GM23338 (cell line): ENCODE data around the gene APBB1IP. TPM values are rescaled to one million over a fixed set of nuclear protein-coding genes. Genes with fewer than 3 reads are reported as not detected.

Experiments
- ATAC-seq: fragments of 200-7000 bp; cut with Tn5 transposase; 3 replicates; pipeline ENCODE4 v1.9.1; 2020
- DNase-seq: peaks from one replicate; pipeline ENCODE4 v3.0.0-alpha.2; 2015; ENCODE audit warnings: low spot score
- H2AFZ ChIP-seq: fragments of 200-600 bp; sonication (generic); 2 replicates; pipeline ENCODE4 v1.8.0; 2016; ENCODE audit warnings: antibody characterized with exemption, mild to moderate bottlenecking, moderate library complexity
- H3F3A ChIP-seq: fragments of 200-600 bp; sonication (generic); replicated peaks from 2 replicates; pipeline ENCODE4 v1.8.0; 2017; ENCODE audit warnings: antibody characterized with exemption, mixed run types, low read depth
- H3K27ac ChIP-seq: fragments of 200-600 bp; sonication (generic); 2 replicates; pipeline ENCODE4 v1.6.1; 2016; ENCODE audit warnings: low read depth
- H3K27me3 ChIP-seq: fragments of 200-600 bp; sonication (generic); 2 replicates; pipeline ENCODE4 v1.8.0; 2016; ENCODE audit warnings: mild to moderate bottlenecking, mixed run types, moderate library complexity; ENCODE audit not compliant: insufficient read depth
- H3K36me3 ChIP-seq: fragments of 200-600 bp; sonication (generic); 2 replicates; pipeline ENCODE4 v1.8.0; 2016; ENCODE audit warnings: mild to moderate bottlenecking; ENCODE audit not compliant: insufficient read depth
- H3K4me1 ChIP-seq: fragments of 200-600 bp; sonication (generic); 2 replicates; pipeline ENCODE4 v1.8.0; 2016; ENCODE audit warnings: mild to moderate bottlenecking, moderate library complexity; ENCODE audit not compliant: insufficient read depth
- H3K4me2 ChIP-seq: fragments of 200-600 bp; sonication (generic); 2 replicates; pipeline ENCODE4 v1.7.1; 2017; ENCODE audit warnings: mixed run types
- H3K4me3 ChIP-seq: fragments of 200-600 bp; sonication (generic); 2 replicates; pipeline ENCODE4 v1.6.1; 2016; ENCODE audit warnings: mixed run types
- H3K79me2 ChIP-seq: fragments of 200-600 bp; sonication (generic); replicated peaks from 2 replicates; pipeline ENCODE4 v1.8.0; 2017; ENCODE audit warnings: mild to moderate bottlenecking; ENCODE audit not compliant: insufficient read depth
- H3K9me2 ChIP-seq: fragments of 200-600 bp; sonication (generic); 2 replicates; pipeline ENCODE4 v1.8.0; 2017; ENCODE audit not compliant: insufficient read depth
- H4K20me1 ChIP-seq: fragments of 200-600 bp; sonication (generic); replicated peaks from 2 replicates; pipeline ENCODE4 v1.8.0; 2017; ENCODE audit warnings: mild to moderate bottlenecking; ENCODE audit not compliant: insufficient read depth
- H3K27ac Mint-ChIP-seq: 2 replicates; pipeline ENCODE4 v1.8.0; 2020; ENCODE audit warnings: inconsistent platforms, mild to moderate bottlenecking, moderate library complexity, mixed read lengths
- H3K27me3 Mint-ChIP-seq: 3 replicates; pipeline ENCODE4 v1.8.0; 2022; ENCODE audit warnings: low read depth, mild to moderate bottlenecking, moderate library complexity, mixed read lengths, inconsistent platforms; ENCODE audit not compliant: insufficient read depth, poor library complexity
- H3K36me3 Mint-ChIP-seq: 3 replicates; pipeline ENCODE4 v1.8.0; 2021; ENCODE audit warnings: low read depth, mild to moderate bottlenecking, inconsistent platforms, moderate library complexity, mixed read lengths
- H3K4me1 Mint-ChIP-seq: 3 replicates; pipeline ENCODE4 v1.8.0; 2020; ENCODE audit warnings: mild to moderate bottlenecking, inconsistent platforms, mixed read lengths
- H3K4me3 Mint-ChIP-seq: 3 replicates; pipeline ENCODE4 v1.8.0; 2021; ENCODE audit warnings: moderate library complexity, mild to moderate bottlenecking, inconsistent platforms, mixed read lengths
- H3K9me3 Mint-ChIP-seq: 3 replicates; pipeline ENCODE4 v1.8.0; 2020; ENCODE audit warnings: moderate library complexity, mild to moderate bottlenecking, inconsistent platforms, mixed read lengths
- CREB1 ChIP-seq: fragments of 250-450 bp; sonication (Bioruptor Pico); IDR thresholded peaks from 2 replicates; pipeline ENCODE4 v1.5.0; 2020; ENCODE audit warnings: low read depth, mild to moderate bottlenecking, moderate library complexity
- CTCF ChIP-seq, 2 experiments: fragments of 200-600 bp in 1 of 2; sonication (generic) in 1 of 2; conservative IDR thresholded peaks; 2 replicates each; pipeline versions ENCODE4 v1.5.1 to v1.6.1; 2016 to 2017; ENCODE audit warnings: antibody characterized with exemption in 2 of 2, low read depth in 2 of 2, mild to moderate bottlenecking in 2 of 2, moderate library complexity in 1 of 2
- ETS1 ChIP-seq: IDR thresholded peaks from 2 replicates; pipeline ENCODE4 v1.6.1; 2016; ENCODE audit warnings: antibody characterized with exemption
- EZH2 ChIP-seq: fragments of 200-600 bp; sonication (generic); IDR thresholded peaks from one replicate; pipeline ENCODE4 v1.8.0; 2017; ENCODE audit warnings: antibody characterized with exemption, mild to moderate bottlenecking, low read depth; ENCODE audit not compliant: unreplicated experiment
- EZH2phosphoT487 ChIP-seq: fragments of 200-600 bp; sonication (generic); IDR thresholded peaks from one replicate; pipeline ENCODE4 v1.8.1; 2018; ENCODE audit warnings: antibody characterized with exemption; ENCODE audit not compliant: unreplicated experiment
- JUNB ChIP-seq: IDR thresholded peaks from one replicate; pipeline ENCODE4 v1.6.1; 2016; ENCODE audit warnings: antibody characterized with exemption; ENCODE audit not compliant: unreplicated experiment
- NANOG ChIP-seq: IDR thresholded peaks from 2 replicates; pipeline ENCODE4 v1.6.1; 2016; ENCODE audit warnings: antibody characterized with exemption, borderline replicate concordance
- POLR2AphosphoS5 ChIP-seq: IDR thresholded peaks from 2 replicates; pipeline ENCODE4 v1.6.1; 2016; ENCODE audit warnings: antibody characterized with exemption, low read depth
- STAT1 ChIP-seq: IDR thresholded peaks from one replicate; pipeline ENCODE4 v1.6.1; 2016; ENCODE audit warnings: antibody characterized with exemption; ENCODE audit not compliant: unreplicated experiment
- ZNF114 ChIP-seq: fragments of 250-450 bp; sonication (Bioruptor Pico); IDR thresholded peaks from 2 replicates; pipeline ENCODE4 v1.5.0; 2020; ENCODE audit warnings: mild to moderate bottlenecking, moderate library complexity
- ZNF331 ChIP-seq: fragments of 250-450 bp; sonication (Bioruptor Pico); IDR thresholded peaks from 2 replicates; pipeline ENCODE4 v1.5.0; 2020; ENCODE audit warnings: low read depth, mild to moderate bottlenecking, moderate library complexity
- polyA plus RNA-seq: library from polyadenylated mRNA; unstranded; fragments of >200 nt; fragmentation: Nextera tagmentation; extraction: Ambion mirVana; gene quantifications from 2 replicates; pipeline ENCODE4 v1.2.1, GENCODE V29; 2016
- total RNA-seq: library from RNA; depleted of rRNA; stranded (reverse); fragments of >200 nt; shearing (Covaris generic); gene quantifications from 2 replicates; pipeline ENCODE4 v1.2.3, GENCODE V29; 2014
- TF ChIP-seq, protein P1 (sequence below): IDR thresholded peaks from one replicate; pipeline ENCODE4 v1.6.1; 2018; ENCODE audit warnings: antibody characterized with exemption; ENCODE audit not compliant: unreplicated experiment
- TF ChIP-seq, protein P2 (sequence below): fragments of 250-450 bp; sonication (Bioruptor Pico); IDR thresholded peaks from 2 replicates; pipeline ENCODE4 v1.5.0; 2020; ENCODE audit warnings: mild to moderate bottlenecking, moderate library complexity

APBB1IP gene
- total and polyA plus RNA-seq, 2 experiments from 2014 or later: 0.14 to 0.16 TPM

DNA sequence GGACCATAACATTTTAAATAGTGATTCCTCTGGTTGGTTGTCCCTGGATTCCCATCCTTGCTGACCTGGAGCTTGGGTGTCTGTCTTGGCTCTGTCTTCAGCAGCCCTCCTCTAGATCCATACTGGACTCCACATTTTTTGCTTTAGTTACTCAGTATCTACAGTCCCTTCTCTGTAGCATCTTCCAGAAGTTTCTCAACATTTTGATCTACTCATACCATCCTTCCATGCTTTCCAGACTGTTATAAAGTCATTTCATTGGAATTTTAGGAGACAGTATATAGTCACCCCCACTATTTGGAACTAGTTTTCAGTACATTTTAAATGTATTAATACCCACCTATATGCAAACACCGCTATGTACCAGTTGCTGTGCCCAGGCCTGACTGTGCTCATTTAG lies 25.8 kb downstream of the APBB1IP start (continued):
- no peak for TF ChIP-seq CREB1
- no peak for TF ChIP-seq EZH2phosphoT487
- TF ChIP-seq, protein P1, sequence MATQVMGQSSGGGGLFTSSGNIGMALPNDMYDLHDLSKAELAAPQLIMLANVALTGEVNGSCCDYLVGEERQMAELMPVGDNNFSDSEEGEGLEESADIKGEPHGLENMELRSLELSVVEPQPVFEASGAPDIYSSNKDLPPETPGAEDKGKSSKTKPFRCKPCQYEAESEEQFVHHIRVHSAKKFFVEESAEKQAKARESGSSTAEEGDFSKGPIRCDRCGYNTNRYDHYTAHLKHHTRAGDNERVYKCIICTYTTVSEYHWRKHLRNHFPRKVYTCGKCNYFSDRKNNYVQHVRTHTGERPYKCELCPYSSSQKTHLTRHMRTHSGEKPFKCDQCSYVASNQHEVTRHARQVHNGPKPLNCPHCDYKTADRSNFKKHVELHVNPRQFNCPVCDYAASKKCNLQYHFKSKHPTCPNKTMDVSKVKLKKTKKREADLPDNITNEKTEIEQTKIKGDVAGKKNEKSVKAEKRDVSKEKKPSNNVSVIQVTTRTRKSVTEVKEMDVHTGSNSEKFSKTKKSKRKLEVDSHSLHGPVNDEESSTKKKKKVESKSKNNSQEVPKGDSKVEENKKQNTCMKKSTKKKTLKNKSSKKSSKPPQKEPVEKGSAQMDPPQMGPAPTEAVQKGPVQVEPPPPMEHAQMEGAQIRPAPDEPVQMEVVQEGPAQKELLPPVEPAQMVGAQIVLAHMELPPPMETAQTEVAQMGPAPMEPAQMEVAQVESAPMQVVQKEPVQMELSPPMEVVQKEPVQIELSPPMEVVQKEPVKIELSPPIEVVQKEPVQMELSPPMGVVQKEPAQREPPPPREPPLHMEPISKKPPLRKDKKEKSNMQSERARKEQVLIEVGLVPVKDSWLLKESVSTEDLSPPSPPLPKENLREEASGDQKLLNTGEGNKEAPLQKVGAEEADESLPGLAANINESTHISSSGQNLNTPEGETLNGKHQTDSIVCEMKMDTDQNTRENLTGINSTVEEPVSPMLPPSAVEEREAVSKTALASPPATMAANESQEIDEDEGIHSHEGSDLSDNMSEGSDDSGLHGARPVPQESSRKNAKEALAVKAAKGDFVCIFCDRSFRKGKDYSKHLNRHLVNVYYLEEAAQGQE: no peak
- TF ChIP-seq POLR2AphosphoS5: no peak
- TF ChIP-seq ZNF114 (CRISPR knock-in tag): no peak
- no peak for TF ChIP-seq CTCF (conservative IDR thresholded peaks at IDR 0.05; ENCODE audit: low read depth in 2 of 2)
- TF ChIP-seq NANOG: no peak
- no peak for TF ChIP-seq ZNF331 (CRISPR knock-in tag)

DNA sequence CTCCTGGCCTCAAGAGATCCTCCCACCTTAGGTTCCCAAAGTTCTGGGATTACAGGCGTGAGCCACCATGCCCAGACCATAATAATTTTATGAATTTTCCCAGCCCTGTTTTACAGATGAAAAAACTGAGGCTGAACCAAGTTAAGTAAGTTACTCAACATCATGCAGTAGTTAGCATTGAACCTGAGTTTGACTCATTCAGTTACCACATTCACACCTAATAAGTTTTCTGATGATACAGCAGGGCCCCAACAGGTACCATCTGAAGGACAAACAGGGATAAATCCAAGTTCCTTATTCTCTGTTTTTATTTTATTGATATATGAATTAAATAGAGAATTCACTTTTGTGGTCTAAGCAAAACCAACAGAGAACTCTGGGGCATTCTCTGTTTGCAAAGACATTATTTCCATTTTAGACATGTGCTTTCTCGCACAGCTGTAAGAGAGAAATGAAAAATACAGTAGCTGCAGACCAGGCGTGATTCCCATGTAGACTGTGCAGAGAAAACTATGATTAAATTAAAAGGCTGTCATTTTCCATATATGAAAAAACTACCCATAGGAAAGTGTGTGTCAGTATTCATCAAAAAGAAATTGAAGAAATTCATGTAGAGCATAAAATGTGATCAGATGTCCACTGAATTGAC lies 26.6 kb downstream of the APBB1IP start:
- Histone ChIP-seq H3K4me1 (no peaks in the 10 kb centered on the region), H3K4me2 (no peak overlapping the region), H3K27ac (no peak overlapping the region), H2AFZ (no peak overlapping the region), H3K4me3 (no peak overlapping the region), H3K79me2 (no peaks in the 10 kb centered on the region), H3K36me3 (no peaks in the 10 kb centered on the region), H3F3A (no peaks in the 10 kb centered on the region), H4K20me1 (no peaks in the 10 kb centered on the region), H3K27me3 (no peaks in the 10 kb centered on the region), H3K9me2 (no peaks in the 10 kb centered on the region)
- ATAC-seq (no peak), DNase-seq (no peak)
- H3K27me3 Mint-ChIP-seq: no peaks in the 10 kb centered on the region
- TF ChIP-seq EZH2phosphoT487: no peak
- no peak for TF ChIP-seq CREB1
- no peak for TF ChIP-seq JUNB
- no peak for TF ChIP-seq ZNF114 (CRISPR knock-in tag)
- TF ChIP-seq ETS1: no peak
- TF ChIP-seq STAT1: no peak
- no peak for TF ChIP-seq EZH2
- no peak for TF ChIP-seq ZNF331 (CRISPR knock-in tag)
- no peak for TF ChIP-seq NANOG
- TF ChIP-seq, protein P2, sequence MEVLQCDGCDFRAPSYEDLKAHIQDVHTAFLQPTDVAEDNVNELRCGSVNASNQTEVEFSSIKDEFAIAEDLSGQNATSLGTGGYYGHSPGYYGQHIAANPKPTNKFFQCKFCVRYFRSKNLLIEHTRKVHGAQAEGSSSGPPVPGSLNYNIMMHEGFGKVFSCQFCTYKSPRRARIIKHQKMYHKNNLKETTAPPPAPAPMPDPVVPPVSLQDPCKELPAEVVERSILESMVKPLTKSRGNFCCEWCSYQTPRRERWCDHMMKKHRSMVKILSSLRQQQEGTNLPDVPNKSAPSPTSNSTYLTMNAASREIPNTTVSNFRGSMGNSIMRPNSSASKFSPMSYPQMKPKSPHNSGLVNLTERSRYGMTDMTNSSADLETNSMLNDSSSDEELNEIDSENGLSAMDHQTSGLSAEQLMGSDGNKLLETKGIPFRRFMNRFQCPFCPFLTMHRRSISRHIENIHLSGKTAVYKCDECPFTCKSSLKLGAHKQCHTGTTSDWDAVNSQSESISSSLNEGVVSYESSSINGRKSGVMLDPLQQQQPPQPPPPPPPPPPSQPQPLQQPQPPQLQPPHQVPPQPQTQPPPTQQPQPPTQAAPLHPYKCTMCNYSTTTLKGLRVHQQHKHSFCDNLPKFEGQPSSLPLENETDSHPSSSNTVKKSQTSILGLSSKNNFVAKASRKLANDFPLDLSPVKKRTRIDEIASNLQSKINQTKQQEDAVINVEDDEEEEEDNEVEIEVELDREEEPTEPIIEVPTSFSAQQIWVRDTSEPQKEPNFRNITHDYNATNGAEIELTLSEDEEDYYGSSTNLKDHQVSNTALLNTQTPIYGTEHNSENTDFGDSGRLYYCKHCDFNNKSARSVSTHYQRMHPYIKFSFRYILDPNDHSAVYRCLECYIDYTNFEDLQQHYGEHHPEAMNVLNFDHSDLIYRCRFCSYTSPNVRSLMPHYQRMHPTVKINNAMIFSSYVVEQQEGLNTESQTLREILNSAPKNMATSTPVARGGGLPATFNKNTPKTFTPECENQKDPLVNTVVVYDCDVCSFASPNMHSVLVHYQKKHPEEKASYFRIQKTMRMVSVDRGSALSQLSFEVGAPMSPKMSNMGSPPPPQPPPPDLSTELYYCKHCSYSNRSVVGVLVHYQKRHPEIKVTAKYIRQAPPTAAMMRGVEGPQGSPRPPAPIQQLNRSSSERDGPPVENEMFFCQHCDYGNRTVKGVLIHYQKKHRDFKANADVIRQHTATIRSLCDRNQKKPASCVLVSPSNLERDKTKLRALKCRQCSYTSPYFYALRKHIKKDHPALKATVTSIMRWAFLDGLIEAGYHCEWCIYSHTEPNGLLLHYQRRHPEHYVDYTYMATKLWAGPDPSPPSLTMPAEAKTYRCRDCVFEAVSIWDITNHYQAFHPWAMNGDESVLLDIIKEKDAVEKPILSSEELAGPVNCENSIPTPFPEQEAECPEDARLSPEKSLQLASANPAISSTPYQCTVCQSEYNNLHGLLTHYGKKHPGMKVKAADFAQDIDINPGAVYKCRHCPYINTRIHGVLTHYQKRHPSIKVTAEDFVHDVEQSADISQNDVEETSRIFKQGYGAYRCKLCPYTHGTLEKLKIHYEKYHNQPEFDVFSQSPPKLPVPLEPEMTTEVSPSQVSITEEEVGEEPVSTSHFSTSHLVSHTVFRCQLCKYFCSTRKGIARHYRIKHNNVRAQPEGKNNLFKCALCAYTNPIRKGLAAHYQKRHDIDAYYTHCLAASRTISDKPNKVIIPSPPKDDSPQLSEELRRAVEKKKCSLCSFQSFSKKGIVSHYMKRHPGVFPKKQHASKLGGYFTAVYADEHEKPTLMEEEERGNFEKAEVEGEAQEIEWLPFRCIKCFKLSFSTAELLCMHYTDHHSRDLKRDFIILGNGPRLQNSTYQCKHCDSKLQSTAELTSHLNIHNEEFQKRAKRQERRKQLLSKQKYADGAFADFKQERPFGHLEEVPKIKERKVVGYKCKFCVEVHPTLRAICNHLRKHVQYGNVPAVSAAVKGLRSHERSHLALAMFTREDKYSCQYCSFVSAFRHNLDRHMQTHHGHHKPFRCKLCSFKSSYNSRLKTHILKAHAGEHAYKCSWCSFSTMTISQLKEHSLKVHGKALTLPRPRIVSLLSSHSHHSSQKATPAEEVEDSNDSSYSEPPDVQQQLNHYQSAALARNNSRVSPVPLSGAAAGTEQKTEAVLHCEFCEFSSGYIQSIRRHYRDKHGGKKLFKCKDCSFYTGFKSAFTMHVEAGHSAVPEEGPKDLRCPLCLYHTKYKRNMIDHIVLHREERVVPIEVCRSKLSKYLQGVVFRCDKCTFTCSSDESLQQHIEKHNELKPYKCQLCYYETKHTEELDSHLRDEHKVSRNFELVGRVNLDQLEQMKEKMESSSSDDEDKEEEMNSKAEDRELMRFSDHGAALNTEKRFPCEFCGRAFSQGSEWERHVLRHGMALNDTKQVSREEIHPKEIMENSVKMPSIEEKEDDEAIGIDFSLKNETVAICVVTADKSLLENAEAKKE (CRISPR knock-in tag): no peak
- H3K4me3 Mint-ChIP-seq: no peak overlapping the region
- H3K4me1 Mint-ChIP-seq: no peaks in the 10 kb centered on the region; the same call in 2 of the 3 replicates
- H3K27ac Mint-ChIP-seq: no peak overlapping the region
- H3K9me3 Mint-ChIP-seq: no peaks in the 10 kb centered on the region
- no peaks in the 10 kb centered on the region for H3K36me3 Mint-ChIP-seq
